ENCODE data around the gene DEFB121.
"Not testable (repeated sequence)": the region's sequence is repeated elsewhere in the genome, so short reads cannot be mapped to it uniquely, and the experiment has no call there.

Gene DEFB121, protein sequence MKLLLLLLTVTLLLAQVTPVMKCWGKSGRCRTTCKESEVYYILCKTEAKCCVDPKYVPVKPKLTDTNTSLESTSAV

DNA sequence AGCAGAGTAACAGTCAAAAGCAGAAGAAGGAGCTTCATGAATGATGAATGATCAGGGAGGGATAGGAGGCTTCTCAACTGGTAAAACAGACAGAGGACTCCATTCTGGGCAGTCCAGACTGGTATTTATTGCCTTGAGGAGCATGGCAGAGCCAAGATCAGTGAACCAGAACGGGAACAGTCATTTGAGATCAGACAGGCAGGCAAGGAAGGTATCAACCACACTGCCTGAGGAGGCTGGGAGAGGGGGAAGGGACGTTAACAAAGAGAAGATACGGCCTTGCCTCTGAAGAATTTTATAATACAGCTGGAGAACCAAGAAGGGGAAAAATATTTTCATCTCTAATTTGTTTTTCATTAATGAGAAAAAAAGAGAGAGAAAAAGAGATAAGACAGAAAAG lies at the start of gene DEFB121:
TSS of gene DEFB121 (minus strand) at position 101 of the 400 bp plus-strand sequence. CDS start at position 38, 63 bp downstream.
- DNase-seq = no peak

DNA sequence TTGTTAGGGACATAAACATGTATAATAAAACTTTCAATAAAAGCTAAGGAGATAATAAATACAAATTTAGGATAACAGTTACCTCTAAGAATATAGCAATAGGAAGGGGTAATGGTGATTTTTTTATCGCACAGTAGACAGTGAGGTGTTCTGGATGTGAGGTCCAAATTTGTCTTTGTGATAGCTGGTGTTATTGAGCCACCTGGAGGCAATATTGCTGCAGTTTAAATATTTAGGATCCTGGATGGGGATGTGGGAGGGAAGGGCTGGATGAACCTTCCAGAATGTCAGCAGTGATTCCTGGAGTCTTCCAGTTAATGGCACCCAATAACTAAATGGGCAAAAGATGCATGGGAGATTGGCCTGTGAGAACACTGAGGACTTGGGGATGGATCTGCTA lies 48.3 kb upstream of the DEFB121 start:
- DNase-seq = no peak

DNA sequence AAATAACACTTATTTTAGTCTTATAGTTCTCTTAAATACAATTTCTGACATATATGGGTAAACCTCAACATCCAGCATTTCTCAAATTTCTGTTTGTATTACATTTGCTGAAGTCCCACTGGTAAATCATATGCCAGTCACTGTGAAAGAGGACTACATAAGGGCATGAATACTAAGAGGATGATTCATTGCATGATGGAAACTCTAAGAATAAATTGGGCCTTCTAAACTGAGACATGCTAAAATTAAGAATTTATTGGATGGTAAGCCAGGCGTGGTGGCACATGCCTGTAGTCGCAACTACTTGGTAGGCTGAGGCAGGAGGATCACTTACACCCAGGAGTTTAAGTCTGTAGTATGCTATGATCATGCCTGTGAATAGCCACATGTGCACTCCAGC lies 46.6 kb upstream of the DEFB121 start:
- DNase-seq = no peak

DNA sequence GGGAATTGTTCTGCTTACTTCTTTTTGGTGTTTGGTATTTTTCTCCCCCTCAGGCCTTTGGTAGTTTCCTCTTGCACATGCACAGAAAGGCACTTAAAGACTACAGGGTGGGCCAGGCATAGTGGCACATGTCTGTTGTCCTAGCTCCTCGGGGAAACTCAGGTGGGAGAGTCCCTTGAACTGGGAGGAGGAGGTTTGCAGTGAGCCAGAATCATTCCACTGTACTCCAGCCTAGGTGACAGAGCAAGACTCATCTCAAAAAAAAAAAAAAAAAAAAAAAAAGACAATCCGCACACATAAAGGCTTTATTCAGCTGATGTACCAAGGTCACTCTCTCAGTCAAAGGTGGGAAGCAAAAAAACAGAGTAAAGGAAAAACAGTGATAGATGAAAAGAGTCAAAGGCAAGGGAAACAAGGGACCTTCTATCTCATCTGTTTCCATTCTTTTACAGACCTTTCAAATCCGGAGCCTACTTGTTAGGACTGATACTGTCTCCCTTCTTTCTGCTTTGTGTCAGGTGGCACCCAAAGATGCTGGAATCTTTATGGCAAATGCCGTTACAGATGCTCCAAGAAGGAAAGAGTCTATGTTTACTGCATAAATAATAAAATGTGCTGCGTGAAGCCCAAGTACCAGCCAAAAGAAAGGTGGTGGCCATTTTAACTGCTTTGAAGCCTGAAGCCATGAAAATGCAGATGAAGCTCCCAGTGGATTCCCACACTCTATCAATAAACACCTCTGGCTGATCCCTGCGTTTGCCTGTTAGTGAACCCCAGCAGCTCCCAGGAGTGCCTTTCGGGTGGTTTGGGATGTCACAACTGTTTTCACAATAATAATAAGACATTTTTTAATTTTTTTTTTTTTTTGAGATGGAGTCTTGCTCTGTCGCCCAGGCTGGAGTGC lies 43.7 kb upstream of the DEFB121 start:
- DNase-seq = no peak

DNA sequence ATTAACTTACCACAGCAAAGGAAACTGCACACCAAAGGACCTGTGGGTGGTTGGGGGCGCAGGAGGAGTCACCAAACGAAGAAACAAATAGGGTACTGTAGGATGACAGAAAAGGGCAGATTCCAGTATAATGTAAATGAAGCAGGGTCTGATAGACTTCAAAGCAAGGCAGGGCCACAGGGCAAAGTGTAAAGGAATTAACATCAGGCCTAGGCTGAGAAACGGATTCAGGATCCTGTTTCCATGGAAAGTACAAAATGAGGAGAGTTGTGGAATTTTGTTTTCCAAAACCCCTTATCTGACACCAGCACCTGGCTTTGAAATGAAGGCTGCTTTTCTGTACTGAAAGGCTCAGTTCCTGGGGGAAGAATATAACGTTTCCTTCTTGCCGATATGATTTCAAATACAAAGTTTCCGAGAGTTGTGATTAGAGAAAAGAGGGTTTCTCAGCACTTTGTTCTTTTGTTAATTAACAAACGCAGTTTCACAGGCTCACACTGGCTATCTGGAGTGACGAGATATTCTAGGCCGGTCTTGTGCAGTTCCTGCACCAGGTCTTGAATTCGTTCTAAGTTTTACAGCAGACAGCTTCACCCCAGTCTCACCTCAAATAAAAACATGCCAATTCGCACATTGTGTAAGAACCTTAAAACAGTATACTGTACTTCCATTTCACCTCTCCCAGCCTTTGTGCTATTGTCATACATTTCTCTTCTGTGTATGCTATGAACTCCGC lies 40.2 kb upstream of the DEFB121 start:
- no peak for DNase-seq

DNA sequence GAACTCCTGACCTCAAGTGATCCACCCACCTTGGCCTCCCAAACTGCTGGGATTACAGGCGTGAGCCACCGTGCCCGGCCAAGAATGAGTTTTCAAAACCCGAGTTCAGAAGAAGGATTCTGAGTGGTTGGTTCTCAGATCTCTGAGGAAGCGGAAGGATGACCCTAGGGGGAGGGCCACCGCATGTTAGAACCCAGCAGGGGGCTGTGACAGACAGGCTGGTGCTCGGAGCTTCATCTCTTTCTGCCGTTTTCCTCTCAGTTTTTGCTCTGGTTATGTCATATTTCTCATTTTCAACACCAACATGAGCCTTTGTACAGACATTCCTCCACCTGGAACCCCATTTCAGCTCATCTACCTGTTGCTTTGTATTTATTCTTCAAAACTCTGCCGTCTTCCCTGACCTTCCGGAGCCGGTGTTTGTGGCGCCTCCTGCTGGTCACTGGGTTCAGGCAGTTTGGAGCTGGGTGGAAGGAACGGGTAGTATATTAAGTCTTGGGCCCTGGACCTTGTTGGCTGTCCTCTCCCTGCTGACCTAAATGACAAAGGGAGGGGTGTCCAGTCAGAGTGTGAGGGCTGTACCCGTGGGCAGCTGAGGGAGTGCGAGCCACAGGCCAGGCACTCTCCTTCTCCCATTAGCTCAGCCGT lies 34.1 kb upstream of the DEFB121 start, which contains the start of gene DEFB123:
TSS of gene DEFB123 (plus strand) at position 621 of the 648 bp plus-strand sequence. CDS start 67 bp downstream, outside the sequence.
- no peak for DNase-seq

DNA sequence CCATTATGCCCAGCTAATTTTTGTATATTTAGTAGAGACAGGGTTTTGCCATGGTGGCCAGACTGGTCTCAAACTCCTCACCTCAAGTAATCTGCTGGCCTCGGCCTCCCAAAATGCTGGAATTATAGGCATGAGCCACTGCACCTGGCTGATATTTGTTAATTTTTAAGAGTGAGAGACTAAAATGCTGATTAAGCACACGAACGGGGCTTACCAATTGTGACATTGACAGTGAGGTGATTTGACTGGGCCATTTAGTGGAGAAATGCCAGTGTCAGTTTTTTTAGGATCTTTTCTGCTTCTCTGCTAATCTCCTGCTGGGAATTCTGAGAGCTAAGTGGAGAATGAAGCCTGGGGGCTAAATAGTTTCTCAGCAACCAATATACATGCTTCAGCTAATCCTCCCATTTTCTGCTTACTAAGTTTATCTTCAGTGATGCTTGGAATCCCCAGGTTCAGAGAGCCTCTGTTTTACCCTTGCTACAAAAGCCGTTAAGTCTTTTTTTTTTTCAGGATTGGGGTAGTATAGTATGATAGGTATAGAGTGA lies 24.6 kb upstream of the DEFB121 start:
- no peak for DNase-seq

DNA sequence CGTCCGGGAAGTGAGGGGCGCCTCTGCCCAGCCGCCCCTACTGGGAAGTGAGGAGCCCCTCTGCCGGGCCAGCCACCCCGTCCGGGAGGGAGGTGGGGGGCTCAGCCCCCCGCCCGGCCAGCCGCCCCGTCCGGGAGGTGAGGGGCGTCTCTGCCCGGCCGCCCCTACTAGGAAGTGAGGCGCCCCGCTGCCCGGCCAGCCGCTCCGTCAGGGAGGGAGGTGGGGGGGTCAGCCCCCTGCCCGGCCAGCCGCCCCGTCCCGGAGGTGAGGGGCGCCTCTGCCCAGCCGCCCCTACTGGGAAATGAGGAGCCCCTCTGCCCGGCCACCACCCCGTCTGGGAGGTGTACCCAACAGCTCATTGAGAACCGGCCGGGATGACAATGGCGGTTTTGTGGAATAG lies 21.6 kb upstream of the DEFB121 start:
- not testable (repeated sequence) for DNase-seq

DNA sequence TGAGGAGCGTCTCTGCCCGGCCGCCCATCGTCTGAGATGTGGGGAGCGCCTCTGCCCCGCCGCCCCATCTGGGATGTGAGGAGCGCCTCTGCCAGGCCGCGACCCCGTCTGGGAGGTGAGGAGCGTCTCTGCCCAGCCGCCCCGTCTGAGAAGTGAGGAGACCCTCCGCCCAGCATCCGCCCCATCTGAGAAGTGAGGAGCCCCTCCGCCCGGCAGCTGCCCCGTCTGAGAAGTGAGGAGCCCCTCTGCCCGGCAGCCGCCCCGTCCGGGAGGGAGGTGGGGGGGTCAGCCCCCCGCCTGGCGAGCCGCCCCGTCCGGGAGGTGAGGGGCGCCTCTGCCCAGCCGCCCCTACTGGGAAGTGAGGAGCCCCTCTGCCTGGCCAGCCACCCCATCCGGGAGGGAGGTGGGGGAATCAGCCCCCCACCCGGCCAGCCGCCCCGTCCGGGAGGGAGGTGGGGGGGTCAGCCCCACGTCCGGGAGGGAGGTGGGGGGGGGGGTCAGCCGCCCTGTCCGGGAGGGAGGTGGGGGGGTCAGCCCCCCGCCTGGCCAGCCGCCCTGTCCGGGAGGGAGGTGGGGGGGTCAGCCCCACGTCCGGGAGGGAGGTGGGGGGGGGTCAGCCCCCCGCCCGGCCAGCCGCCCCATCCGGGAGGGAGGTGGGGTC lies 21.0 kb upstream of the DEFB121 start:
- not testable (repeated sequence) for DNase-seq

DNA sequence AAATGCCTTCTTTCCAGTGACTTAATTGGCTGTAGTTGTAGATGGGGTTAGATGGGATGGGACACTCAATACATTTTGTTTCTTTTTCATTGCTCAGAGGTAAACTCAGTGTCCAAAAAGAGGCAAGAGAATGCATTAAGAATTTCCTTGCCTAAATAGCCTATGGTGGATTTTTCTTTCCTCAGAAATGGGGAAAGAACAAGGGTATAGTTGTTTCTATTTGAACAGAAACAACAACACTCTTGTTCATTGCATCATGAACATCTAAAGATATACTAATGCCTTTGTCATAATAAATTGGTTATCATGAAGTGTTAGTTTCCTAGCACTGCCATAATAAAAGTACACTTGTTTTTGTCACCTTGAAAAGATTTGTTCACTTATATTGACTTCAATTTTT lies 19.8 kb upstream of the DEFB121 start:
- no peak for DNase-seq

DNA sequence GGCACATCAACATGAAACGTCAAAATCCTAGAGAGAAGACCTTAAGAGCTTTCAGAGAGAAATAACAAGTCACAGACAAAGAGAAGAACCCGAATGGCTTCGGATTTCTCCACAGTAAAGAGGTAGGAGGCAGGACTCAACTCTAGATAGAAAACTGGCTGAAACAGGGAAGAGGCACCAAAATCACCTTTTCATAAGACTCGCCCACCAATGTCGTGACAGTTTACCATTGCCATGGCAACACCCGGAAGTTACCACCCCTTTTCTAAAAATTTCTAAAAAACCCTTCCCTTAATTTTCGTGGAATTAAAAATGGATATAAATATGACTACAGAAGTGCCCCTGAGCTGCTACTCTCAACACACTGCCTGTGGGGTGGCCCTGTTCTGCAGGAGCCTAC lies 12.3 kb upstream of the DEFB121 start:
- DNase-seq = no peak

DNA sequence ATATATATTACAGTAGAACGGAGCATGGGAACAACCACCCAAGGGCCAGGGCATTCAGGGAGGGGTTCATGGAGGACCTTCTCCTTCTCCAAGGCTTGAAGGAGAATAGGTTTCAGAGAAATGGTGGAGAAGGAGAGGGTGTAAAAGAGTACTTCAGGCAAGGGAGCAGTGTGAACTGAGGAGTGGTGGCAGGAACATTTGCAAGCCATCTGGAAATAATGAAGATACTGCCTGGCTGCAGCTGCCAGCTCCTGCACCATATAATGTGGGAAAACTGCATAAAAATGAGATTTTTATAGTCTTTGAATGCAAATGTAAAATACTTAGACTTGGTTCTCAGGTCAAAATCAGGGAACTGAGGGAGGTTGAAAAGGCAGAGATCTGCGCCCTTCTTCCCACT lies 9.6 kb upstream of the DEFB121 start:
- DNase-seq = no peak

DNA sequence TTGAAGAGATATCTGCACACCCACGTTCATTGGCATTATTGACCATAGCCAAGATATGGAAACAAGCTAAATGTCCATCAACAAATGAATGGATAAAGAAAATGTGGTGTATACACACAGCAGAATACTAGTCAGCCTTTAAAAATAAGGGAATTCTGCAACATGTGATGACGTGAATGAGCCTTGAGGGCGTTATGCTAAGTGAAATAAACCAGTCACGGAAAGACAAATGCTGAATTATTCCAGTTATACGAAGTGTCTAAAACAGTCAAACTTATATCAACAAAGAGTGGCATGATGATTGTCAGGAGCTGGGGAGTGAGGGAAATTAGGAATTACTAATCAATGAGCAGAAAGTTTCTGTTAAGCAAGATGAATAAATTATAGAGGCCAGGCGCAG lies 8.4 kb upstream of the DEFB121 start:
- no peak for DNase-seq

DNA sequence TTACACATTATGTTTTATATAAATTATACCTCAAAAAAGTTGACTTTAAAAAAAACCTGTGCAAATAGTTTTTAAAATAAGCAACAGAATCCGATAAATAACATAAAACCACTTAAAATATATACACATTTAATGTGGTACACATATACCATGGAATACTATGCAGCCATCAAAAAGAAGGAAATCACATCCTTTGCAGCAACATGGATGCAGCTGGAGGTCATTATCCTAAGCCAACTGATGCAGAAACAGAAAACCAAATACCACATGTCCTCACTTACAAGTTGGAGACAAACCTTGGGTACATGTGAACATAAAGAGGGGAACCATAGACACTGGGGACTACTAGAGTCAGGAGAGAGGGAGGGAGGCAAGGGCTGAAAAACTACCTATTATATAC lies 4.0 kb upstream of the DEFB121 start:
- no peak for DNase-seq

DNA sequence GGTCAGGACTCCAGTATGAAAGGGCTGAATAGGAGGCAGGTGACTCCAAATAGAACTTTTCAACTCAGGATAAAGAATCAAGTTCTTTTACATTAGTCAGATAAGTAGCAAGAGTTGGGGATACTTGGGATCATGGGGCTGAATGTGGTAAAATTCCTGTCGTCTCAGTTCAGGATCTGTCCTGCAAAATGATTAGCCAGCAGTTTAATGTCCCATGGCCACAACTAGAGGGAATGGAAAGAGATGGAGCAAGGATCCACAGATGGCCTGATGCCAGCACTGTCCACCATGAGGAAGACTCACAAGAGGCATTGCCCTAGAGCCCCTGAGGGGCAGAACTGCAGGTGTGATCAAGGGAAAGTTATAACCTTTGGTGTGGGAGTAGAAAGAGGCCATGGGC lies 2.1 kb downstream of the DEFB121 start:
- no peak for DNase-seq

DNA sequence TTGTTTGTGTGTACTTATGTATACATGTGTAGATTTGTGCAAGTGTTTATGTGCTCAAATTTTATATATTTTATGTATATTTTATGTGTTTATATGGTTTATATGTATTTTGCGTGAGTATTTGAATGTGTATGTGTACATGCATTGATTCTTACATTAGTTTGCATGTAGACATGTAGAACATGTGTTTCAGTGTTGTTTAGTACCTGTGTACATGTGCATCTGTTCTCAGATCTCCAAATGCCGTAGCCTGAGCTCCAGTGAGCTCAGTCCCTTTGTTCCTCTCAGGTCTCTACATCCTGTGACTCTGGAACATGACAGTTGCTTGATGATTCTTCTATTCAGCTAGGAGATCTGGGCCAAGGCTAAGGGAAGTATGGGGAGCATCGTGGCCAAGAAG lies 11.1 kb downstream of the DEFB121 start:
- DNase-seq = no peak

DNA sequence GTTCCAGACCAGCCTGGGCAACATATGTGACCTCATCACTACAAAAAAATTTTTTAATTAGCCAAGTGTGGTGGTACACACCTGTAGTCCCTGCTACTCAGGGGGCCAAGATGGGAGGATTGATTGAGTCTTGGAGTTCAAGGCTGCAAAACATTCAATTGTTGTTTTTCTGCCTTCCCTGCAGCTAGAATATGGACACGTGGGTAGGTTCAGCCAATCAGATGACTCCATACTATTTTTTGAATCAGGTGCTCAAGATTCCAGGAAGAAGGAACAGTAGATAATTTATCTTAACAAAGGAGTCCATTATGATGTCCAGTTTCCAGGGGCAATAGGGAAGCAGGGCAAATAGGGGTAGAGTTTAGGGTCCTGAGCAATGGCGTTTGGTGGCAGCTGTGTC lies 13.2 kb downstream of the DEFB121 start:
- DNase-seq = no peak

DNA sequence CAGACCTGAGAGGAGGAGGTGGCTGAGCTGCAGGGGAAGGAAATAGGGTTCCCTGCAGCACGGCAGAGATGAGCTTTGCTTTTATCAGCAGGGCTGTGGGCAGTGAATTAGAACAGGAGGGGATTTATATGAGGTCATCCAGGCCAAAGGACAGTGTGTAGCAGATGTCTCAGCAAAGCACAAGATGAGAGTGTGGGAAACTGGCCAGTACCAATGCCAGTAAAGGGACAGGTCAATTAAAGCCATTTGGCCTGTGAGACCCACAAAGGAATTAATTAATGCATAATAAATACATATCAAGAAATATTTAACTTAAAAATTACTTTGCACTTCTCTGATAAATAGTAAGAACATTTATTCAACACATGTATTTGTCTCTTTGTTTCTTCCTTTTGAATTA lies 15.5 kb downstream of the DEFB121 start, which contains the start of gene DEFB119:
TSS of gene DEFB119 (minus strand) at position 101 of the 400 bp plus-strand sequence. CDS start 107 bp downstream, outside the sequence.
- no peak for DNase-seq

DNA sequence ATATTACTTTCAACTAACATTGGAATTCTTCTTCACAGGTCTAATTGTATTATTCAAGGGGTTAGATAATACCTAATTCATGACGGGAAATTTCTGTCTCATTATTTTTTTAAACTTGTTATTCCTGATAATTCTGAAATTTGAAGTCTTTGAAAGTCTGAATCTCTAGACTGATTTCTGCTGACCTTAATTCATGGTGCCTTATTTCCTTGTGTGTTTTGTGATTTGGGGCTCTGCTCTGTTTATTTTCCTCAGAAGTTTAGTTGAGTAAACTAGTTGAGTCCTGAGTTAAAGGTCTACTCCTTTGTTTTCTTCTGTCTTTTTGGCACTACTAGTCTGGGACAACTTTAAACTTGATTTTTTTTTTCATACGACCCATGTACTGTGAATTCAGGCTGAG lies 31.7 kb downstream of the DEFB121 start:
- DNase-seq = no peak

DNA sequence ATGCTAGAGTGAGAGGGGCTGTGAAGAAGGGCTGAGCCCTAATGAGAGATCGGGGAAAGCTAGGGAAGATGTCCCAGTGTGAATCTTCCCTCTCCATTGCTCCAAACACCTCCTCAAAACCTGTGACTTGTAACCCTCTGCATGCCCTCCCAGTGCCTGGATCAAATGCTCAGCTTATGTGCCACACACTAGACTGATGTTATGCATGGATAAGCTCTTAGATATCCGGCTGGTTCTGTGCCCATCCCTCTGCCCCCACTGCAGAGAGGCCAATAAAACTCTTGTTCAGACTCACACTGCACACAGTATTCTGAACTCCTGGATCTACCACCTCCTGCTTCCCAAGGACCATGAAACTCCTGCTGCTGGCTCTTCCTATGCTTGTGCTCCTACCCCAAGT lies 37.7 kb downstream of the DEFB121 start, which contains the start of gene DEFB118:
TSS of gene DEFB118 (plus strand) at position 301 of the 400 bp plus-strand sequence. CDS start at position 351, 50 bp downstream.
- DNase-seq = no peak

DNA sequence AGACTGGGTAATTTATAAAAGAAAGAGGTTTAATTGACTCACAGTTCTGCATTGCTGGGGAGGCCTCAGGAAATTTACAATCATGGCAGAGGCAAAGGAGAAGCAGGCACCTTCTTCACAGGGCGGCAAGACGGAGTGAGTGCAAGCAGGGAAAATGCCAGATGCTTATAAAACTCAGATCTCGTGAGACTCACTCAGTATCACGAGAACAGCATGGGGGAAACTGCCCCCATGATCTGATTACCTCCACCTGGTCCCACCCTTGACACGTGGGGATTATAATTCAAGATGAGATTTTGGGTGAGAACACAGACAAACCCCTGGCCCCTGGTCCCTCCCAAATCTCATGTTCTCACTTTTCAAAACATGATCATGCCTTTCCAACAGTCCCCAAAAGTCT lies 41.7 kb downstream of the DEFB121 start:
- DNase-seq = not testable (repeated sequence)

DNA sequence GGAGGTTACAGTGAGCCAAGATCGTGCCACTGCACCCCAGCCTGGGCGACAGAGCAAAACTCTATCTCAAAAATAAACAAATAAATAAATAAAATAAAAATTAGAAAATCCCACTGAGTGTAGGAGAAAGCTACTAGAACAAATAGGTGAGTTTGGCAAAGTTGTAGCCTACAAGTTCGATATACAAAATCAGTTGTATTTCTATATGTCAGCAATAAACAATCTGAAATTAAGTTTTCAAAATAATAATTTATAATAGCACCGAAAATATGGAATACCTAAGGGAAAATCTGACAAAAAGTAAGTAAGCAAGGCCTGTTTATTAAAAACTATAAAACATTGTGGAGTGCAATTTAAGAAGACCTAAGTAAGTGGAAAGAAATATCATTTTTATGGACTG lies 42.7 kb downstream of the DEFB121 start:
- DNase-seq = no peak
